ENCODE results near the gene PLA2R1.

GRCh38 chr2:159897720-159898119 lies 164.7 kb downstream of the PLA2R1 start:
- TF ChIP-seq POLR2AphosphoS5 (IDR thresholded peaks at IDR 0.05) (no peak), CTCF (IDR thresholded peaks at IDR 0.05) (no peak), POLR2A (IDR thresholded peaks at IDR 0.05) (no peak), EP300 (IDR thresholded peaks at IDR 0.05; ENCODE audit: low read depth) (no peak)

All from transverse colon (tissue), 4 donors.